SU-DHL-6 (cell line): ENCODE data around the gene PTPRK.

Experiments used
- CTCF ChIP-seq: fragments of 200-600 bp; sonication (generic); IDR thresholded peaks from one replicate; pipeline ENCODE4 v1.5.1; 2017; ENCODE audit warnings: antibody characterized with exemption, mild to moderate bottlenecking, low read length, moderate library complexity; ENCODE audit not compliant: insufficient read depth, poor library complexity, severe bottlenecking
- EZH2phosphoT487 ChIP-seq: fragments of 200-600 bp; sonication (generic), shearing (Covaris generic); conservative IDR thresholded peaks from 2 replicates; pipeline ENCODE4 v1.6.1; 2018; ENCODE audit warnings: mild to moderate bottlenecking, antibody characterized with exemption, low read length, moderate library complexity, mixed read lengths

DNA sequence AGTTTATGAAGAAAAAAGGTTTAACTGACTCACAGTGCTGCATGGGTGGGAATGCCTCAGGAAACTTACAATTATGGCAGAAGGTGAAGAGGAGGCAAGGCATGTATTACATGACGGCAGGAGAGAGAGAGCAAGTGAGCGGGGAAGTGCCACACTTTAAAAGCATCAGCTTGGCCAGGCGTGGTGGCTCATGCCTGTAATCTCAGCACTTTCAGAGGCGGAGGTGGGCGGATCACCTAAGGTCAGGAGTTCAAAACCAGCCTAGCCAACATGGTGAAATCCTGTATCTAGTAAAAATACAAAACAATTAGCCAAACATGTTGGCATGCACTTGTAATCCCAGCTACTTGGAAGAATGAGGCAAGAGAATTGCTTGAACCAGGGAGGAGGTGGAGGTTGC is 406.2 kb downstream of the PTPRK start:
- no peak for TF ChIP-seq CTCF
- no peak for TF ChIP-seq EZH2phosphoT487
